ENCODE results near the gene RTL10. TPM values are rescaled to one million over a fixed set of nuclear protein-coding genes. Genes with fewer than 3 reads are reported as not detected.
A peak's percentile ranks its signal among the peaks of the same experiment; 100 is the strongest.

Gene RTL10
- polyA plus RNA-seq, 1 donor from 2014 or later = 11.7 TPM

GRCh38 chr22:19853058-19853878 is 1.4 kb downstream of the RTL10 start:
- no peaks in the 10 kb centered on the region for H3K36me3 ChIP-seq (ENCODE audit: insufficient read depth, low read length)
- peaks cover 32% of the 10 kb centered on the region for H3K79me2 ChIP-seq (replicated peaks; ENCODE audit: insufficient read depth, low read length)
- TF ChIP-seq POLR2AphosphoS5 (IDR thresholded peaks at IDR 0.05) (no peak), SMC3 (conservative IDR thresholded peaks at IDR 0.05; ENCODE audit: poor library complexity) (no peak), EP300 (conservative IDR thresholded peaks at IDR 0.05; ENCODE audit: poor library complexity, severe bottlenecking) (no peak), CTCF (IDR thresholded peaks at IDR 0.05; ENCODE audit: poor library complexity, severe bottlenecking) (no peak), RAD21 (conservative IDR thresholded peaks at IDR 0.05) (no peak), EZH2 (IDR thresholded peaks at IDR 0.05; ENCODE audit: borderline replicate concordance, insufficient read depth, low read length, poor library complexity, severe bottlenecking) (no peak), MXI1 (conservative IDR thresholded peaks at IDR 0.05; ENCODE audit: poor library complexity, severe bottlenecking) (no peak), TAF1 (IDR thresholded peaks at IDR 0.05; ENCODE audit: low read depth) (no peak), REST (IDR thresholded peaks at IDR 0.05; ENCODE audit: borderline replicate concordance) (no peak)

GRCh38 chr22:19852177-19852781 is 2.4 kb downstream of the RTL10 start:
- H3F3A ChIP-seq (ENCODE audit: insufficient read depth, low read length, poor library complexity, severe bottlenecking) = no peaks in the 10 kb centered on the region
- H3K9ac ChIP-seq (ENCODE audit: low read length) = peak overlapping the region; percentile 94
- H3K36me3 ChIP-seq (ENCODE audit: insufficient read depth, low read length) = no peaks in the 10 kb centered on the region
- no peaks in the 10 kb centered on the region for H4K20me1 ChIP-seq (ENCODE audit: insufficient read depth)
- H3K27me3 ChIP-seq (ENCODE audit: insufficient read depth, low read depth, low read length) = no peaks in the 10 kb centered on the region
- TF ChIP-seq EZH2 (IDR thresholded peaks at IDR 0.05; ENCODE audit: borderline replicate concordance, insufficient read depth, low read length, poor library complexity, severe bottlenecking) (no peak), REST (IDR thresholded peaks at IDR 0.05; ENCODE audit: borderline replicate concordance) (no peak), RAD21 (conservative IDR thresholded peaks at IDR 0.05) (no peak), POLR2AphosphoS5 (IDR thresholded peaks at IDR 0.05) (no peak), MXI1 (conservative IDR thresholded peaks at IDR 0.05; ENCODE audit: poor library complexity, severe bottlenecking) (no peak), EP300 (conservative IDR thresholded peaks at IDR 0.05; ENCODE audit: poor library complexity, severe bottlenecking) (no peak), SMC3 (conservative IDR thresholded peaks at IDR 0.05; ENCODE audit: poor library complexity) (no peak), CTCF (IDR thresholded peaks at IDR 0.05; ENCODE audit: poor library complexity, severe bottlenecking) (no peak), TAF1 (IDR thresholded peaks at IDR 0.05; ENCODE audit: low read depth) (no peak)
- no peak overlapping the region for H2AFZ ChIP-seq (ENCODE audit: low read depth, low read length)
- no peaks in the 10 kb centered on the region for H3K9me3 ChIP-seq (ENCODE audit: low read length)
- no peak overlapping the region for H3K4me2 ChIP-seq (ENCODE audit: low read length)
- H3K27ac ChIP-seq (ENCODE audit: low read length) = no peak overlapping the region
- H3K79me2 ChIP-seq (replicated peaks; ENCODE audit: insufficient read depth, low read length) = peaks cover 32% of the 10 kb centered on the region
- H3K4me3 ChIP-seq (ENCODE audit: low read length) = peak overlapping the region; percentile 99
- H3K9me2 ChIP-seq (ENCODE audit: insufficient read depth, low read length) = no peaks in the 10 kb centered on the region

More at GRCh38 chr22:19853058-19853878, 1.4 kb downstream of the RTL10 start:
- no peaks in the 10 kb centered on the region for H3K9me2 ChIP-seq (ENCODE audit: insufficient read depth, low read length)
- H4K20me1 ChIP-seq (ENCODE audit: insufficient read depth) = no peaks in the 10 kb centered on the region
- H2AFZ ChIP-seq (ENCODE audit: low read depth, low read length) = no peak overlapping the region
- no peaks in the 10 kb centered on the region for H3F3A ChIP-seq (ENCODE audit: insufficient read depth, low read length, poor library complexity, severe bottlenecking)
- H3K27ac ChIP-seq (ENCODE audit: low read length) = no peak overlapping the region
- H3K4me2 ChIP-seq (ENCODE audit: low read length) = peak overlapping the region; percentile 86
- H3K4me3 ChIP-seq (ENCODE audit: low read length) = peak overlapping the region; percentile 99
- no peaks in the 10 kb centered on the region for H3K27me3 ChIP-seq (ENCODE audit: insufficient read depth, low read depth, low read length)
- no peaks in the 10 kb centered on the region for H3K9me3 ChIP-seq (ENCODE audit: low read length)
- peak overlapping the region; percentile 94 for H3K9ac ChIP-seq (ENCODE audit: low read length)
